Large intestine (tissue), 3 donors: ENCODE results near the gene NBPF3. TPM values are rescaled to one million over a fixed set of nuclear protein-coding genes. Genes with fewer than 3 reads are reported as not detected.
"Not testable (repeated sequence)": the region's sequence is repeated elsewhere in the genome, so short reads cannot be mapped to it uniquely, and the experiment has no call there.

Source experiments
- DNase-seq, 2 donors: peaks; one replicate each; pipeline versions ENCODE4 v3.0.0 to v3.0.0-alpha.2; 2013
- H3K27ac ChIP-seq: one replicate; pipeline ENCODE4 v1.5.1; 2013; ENCODE audit warnings: low read length
- H3K27me3 ChIP-seq: 2 replicates; pipeline ENCODE4 v1.6.1; 2013; ENCODE audit warnings: low read length; ENCODE audit not compliant: control insufficient read depth, insufficient read depth
- H3K36me3 ChIP-seq: 2 replicates; pipeline ENCODE4 v1.6.1; 2013; ENCODE audit warnings: low read length; ENCODE audit not compliant: control insufficient read depth, insufficient read depth
- H3K4me1 ChIP-seq: one replicate; pipeline ENCODE4 v1.6.1; 2013; ENCODE audit warnings: low read length; ENCODE audit not compliant: control insufficient read depth, insufficient read depth
- H3K4me3 ChIP-seq: one replicate; pipeline ENCODE4 v1.5.1; 2013; ENCODE audit warnings: low read length
- H3K9me3 ChIP-seq: one replicate; pipeline ENCODE4 v1.6.1; 2013; ENCODE audit warnings: mild to moderate bottlenecking, low read depth, low read length, moderate library complexity; ENCODE audit not compliant: control insufficient read depth
- WGBS: methylation state at CpG from one replicate; pipeline ENCODE4 v1.1.5; 2013; ENCODE audit warnings: low lambda C conversion rate; ENCODE audit not compliant: insufficient coverage; 5-methylcytosine and 5-hydroxymethylcytosine counted together
- polyA plus RNA-seq: library from polyadenylated mRNA; unstranded; fragments of 120-200 nt; gene quantifications from one replicate; pipeline ENCODE4 v1.2.1, GENCODE V29; 2013

Gene NBPF3
- polyA plus RNA-seq, 1 donor: 13.6 TPM

- not testable (repeated sequence) for H3K4me1 ChIP-seq, H3K4me3 ChIP-seq, H3K27ac ChIP-seq, H3K9me3 ChIP-seq, H3K36me3 ChIP-seq, H3K27me3 ChIP-seq
- no CpG with 5 or more reads among the region's 12 CpGs for WGBS
- peak in 1 of 2 donors; percentile 48 for DNase-seq
Measured at GRCh38 chr1:21438646-21439312, 1.2 kb upstream of the NBPF3 start.

DNA sequence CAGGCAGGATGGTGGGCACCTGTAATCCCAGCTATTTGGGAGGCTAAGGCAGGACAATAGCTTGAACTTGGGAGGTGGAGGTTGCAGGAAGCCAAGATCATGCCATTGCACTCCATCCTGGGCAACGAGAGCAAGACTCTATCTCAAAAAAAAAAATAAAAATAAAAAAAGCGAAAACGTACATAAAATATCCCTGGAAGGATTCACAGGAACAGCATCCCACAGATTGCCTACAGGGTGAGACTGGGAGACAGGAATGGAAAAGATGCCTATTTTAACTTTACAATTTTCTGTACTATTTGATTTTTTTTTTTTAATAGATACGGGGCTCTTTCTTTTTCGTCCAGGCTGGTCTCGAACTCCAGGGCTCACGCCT lies 604 bp upstream of the NBPF3 start:
- Histone ChIP-seq H3K36me3 (no peaks in the 10 kb centered on the region), H3K27me3 (peaks cover 9% of the 10 kb centered on the region), H3K27ac (no peak overlapping the region), H3K9me3 (no peaks in the 10 kb centered on the region), H3K4me1 (no peaks in the 10 kb centered on the region), H3K4me3 (peak overlapping the region; percentile 56)
- WGBS: 60% methylated on average over 1 of the region's 7 CpGs
- no peak for DNase-seq

DNA sequence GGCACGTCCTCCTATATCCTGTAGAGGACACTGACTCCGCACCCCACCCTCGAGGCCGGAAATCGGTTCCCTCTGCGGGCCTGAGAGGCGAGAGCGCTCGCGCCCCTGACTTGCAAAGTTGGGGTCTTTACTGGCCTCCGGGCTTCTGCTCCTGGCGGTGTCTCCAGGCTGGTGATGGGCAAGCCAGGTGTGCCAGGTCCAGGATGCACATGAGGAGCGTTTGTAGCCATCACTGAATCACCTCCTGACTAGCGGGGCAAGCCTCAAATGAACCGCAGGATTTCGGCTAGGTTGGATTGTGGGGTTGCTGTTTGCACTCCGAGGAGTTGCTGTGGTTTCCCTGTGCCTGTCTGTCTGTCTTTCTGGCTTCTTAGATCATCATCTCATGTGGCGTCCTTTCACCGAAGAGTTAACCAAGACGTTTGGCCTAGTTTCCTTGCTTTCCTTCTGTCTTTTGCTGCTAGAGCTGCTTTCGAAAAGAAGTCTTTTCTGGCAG lies 741 bp downstream of the NBPF3 start:
- WGBS: 21% methylated on average over 3 of the region's 21 CpGs
- H3K27ac ChIP-seq, H3K9me3 ChIP-seq, H3K36me3 ChIP-seq, H3K4me1 ChIP-seq, H3K27me3 ChIP-seq: not testable (repeated sequence)
- DNase-seq: peak in 1 of 2 donors; percentile 11
- peak overlapping the region; percentile 56 for H3K4me3 ChIP-seq

DNA sequence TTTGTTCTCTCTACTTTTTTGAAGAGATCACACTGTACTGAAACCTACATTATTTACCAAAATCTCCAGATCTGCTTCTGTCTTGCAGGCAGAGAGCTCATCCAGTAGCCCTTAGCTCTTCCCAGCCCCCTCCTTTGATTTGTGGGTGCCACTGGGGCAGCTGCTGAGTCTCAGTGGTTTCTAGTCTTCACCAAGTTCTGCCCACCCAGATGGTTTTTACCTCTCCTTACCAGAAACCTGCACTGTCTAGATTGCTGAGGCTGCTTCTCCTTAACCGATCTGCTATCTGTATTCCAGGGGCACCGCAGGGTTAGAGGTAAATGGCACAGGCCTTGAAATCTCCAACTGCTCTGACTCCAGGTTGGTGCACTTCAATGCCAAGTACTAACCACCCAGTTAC lies 6.7 kb downstream of the NBPF3 start:
- H3K27me3 ChIP-seq, H3K9me3 ChIP-seq, H3K4me3 ChIP-seq, H3K36me3 ChIP-seq, H3K4me1 ChIP-seq, H3K27ac ChIP-seq, DNase-seq: not testable (repeated sequence)
- no CpG with 5 or more reads among the region's 2 CpGs for WGBS

GRCh38 chr1:21447311-21447710 lies 7.4 kb downstream of the NBPF3 start:
- Histone ChIP-seq H3K27ac (no peak overlapping the region), H3K9me3 (no peaks in the 10 kb centered on the region), H3K27me3 (no peaks in the 10 kb centered on the region), H3K4me3 (no peak overlapping the region), H3K4me1 (peaks cover 2% of the 10 kb centered on the region), H3K36me3 (peaks cover 3% of the 10 kb centered on the region)
- no peak for DNase-seq
- 100% methylated on average over 2 of the region's 5 CpGs for WGBS

- Histone ChIP-seq H3K36me3 (peaks cover 3% of the 10 kb centered on the region), H3K4me1 (peaks cover 2% of the 10 kb centered on the region), H3K27ac (no peak overlapping the region), H3K9me3 (no peaks in the 10 kb centered on the region), H3K27me3 (no peaks in the 10 kb centered on the region), H3K4me3 (no peak overlapping the region)
- WGBS: no CpG with 5 or more reads among the region's 1 CpG
- DNase-seq: no peak
Measured at GRCh38 chr1:21449906-21450305, 10.0 kb downstream of the NBPF3 start.

DNA sequence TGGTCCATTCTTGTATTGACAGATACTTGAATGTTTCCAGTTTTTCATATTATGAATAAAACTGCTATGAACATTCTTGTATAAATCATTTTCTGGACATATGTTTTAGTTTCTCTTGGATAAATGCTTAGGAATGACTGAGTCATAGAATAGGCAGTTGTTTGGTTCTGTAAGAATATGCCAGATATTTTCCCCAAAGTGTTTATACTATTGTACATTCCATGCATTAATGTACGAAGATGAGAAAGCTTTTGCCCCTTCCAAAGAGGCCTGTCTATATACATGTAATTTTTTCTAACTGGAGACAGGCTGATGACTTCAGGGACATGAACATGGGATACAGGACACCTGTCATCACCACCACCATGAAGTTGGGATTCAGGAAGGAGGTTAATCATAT lies 11.3 kb downstream of the NBPF3 start:
- Histone ChIP-seq H3K9me3 (no peaks in the 10 kb centered on the region), H3K4me1 (peaks cover 8% of the 10 kb centered on the region), H3K4me3 (no peak overlapping the region), H3K27me3 (no peaks in the 10 kb centered on the region), H3K36me3 (no peaks in the 10 kb centered on the region), H3K27ac (peak overlapping the region; percentile 31)
- WGBS: no CpG with 5 or more reads among the region's 1 CpG
- DNase-seq: peak in 1 of 2 donors; percentile 11

DNA sequence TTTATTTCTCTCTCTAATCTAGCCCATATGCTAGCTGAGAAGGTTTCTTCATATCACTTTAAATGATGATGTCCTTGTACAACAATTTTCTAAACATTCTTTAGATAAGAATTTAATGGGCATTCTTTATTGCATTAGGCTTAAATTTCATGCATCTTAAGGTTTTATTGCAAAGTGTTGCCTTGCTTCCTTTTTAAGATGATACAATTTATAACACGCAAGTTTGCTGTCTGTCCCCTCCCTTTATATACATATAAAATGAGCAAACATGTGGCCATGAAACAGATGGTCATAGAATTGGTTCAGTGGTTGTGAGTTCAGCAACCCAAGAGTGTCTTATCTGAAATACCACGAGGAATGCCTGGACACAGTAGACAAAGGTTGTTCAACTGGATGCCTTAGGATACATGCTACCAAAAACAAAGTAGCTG lies 12.1 kb downstream of the NBPF3 start:
- no peak for DNase-seq
- Histone ChIP-seq H3K27me3 (no peaks in the 10 kb centered on the region), H3K4me1 (peaks cover 8% of the 10 kb centered on the region), H3K9me3 (no peaks in the 10 kb centered on the region), H3K27ac (no peak overlapping the region), H3K4me3 (no peak overlapping the region), H3K36me3 (no peaks in the 10 kb centered on the region)
- WGBS: no CpG with 5 or more reads among the region's 2 CpGs

DNA sequence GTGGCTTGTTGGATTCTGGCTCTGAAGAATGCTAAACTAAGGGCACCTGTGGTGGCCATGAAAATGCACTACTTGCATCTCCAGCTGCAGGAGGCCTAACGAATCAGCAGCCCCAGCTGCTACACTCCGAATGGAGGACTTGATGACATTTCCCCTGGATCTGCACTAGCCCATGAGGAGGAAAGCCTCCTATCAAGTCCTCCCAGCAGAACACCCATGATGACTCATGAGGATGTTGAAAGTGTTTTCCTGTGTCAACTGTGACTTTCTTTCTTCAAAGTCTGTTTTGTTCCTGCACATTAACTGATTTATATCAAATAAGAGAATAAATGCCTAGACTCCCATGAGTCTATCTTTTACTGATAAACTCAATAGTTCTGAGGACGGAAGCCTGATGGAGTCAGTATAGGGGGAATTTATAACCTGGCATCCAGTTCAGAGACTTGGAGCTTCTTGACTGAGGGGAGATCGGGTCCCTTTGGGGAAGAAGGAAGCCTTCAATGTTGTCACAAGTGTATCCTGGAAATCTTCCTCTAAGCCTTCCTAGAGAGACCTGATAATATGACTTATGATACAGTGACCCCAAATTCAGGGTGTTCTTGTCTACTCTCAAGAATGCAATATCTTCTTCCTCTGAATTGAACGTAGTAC lies 14.2 kb downstream of the NBPF3 start:
- not testable (repeated sequence) for H3K9me3 ChIP-seq, H3K27ac ChIP-seq, H3K27me3 ChIP-seq, H3K4me3 ChIP-seq, H3K4me1 ChIP-seq, H3K36me3 ChIP-seq
- DNase-seq: peak in 1 of 2 donors; percentile 36
- WGBS: no CpG with 5 or more reads among the region's 5 CpGs

- not testable (repeated sequence) for H3K36me3 ChIP-seq, H3K27me3 ChIP-seq, H3K4me3 ChIP-seq, H3K9me3 ChIP-seq, H3K4me1 ChIP-seq
- DNase-seq: peak in 1 of 2 donors; percentile 22
- H3K27ac ChIP-seq: peak overlapping the region; percentile 61
- 80% methylated on average over 1 of the region's 5 CpGs for WGBS
Measured at GRCh38 chr1:21454904-21455303, 15.0 kb downstream of the NBPF3 start.

DNA sequence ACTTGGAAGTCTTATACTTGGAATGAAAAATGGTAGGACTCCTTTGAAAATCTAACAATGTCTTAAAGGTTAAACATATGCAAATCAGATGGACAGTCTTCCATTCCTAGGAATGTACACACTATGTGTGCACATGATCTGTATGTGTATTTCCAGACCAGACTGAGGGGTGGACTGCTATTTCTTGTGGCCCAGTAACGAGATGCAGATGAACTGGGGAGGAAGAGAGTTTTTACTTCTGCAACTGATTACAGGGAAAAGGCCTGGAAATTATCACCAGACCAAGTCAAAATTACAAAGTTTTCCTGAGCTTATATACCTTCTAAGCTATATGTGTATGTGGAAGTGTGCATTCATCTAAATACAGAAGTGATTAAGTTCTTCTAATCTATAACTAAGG lies 17.7 kb downstream of the NBPF3 start:
- H3K27me3 ChIP-seq: no peaks in the 10 kb centered on the region
- no CpG with 5 or more reads among the region's 1 CpG for WGBS
- H3K4me3 ChIP-seq: no peak overlapping the region
- DNase-seq: no peak
- peaks cover 6% of the 10 kb centered on the region for H3K4me1 ChIP-seq
- H3K36me3 ChIP-seq: no peaks in the 10 kb centered on the region
- no peak overlapping the region for H3K27ac ChIP-seq
- H3K9me3 ChIP-seq: no peaks in the 10 kb centered on the region
